Testis (tissue), 3 donors: ENCODE results near the gene EXOG. TPM values are rescaled to one million over a fixed set of nuclear protein-coding genes. Genes with fewer than 3 reads are reported as not detected.

Experiments used
- DNase-seq: peaks from one replicate; pipeline ENCODE4 v3.0.0-alpha.2; 2019
- H3K27ac ChIP-seq, 2 donors: fragments of 200-600 bp; sonication (generic); one replicate each; pipeline ENCODE4 v1.5.1; 2019
- H3K27me3 ChIP-seq: fragments of 200-600 bp; sonication (generic); one replicate; pipeline ENCODE4 v1.5.1; 2019
- H3K36me3 ChIP-seq: fragments of 200-600 bp; sonication (generic); one replicate; pipeline ENCODE4 v1.5.1; 2017; ENCODE audit warnings: low read depth; ENCODE audit errors: missing control alignments
- H3K4me1 ChIP-seq: fragments of 200-600 bp; sonication (generic); one replicate; pipeline ENCODE4 v1.5.1; 2019
- H3K4me3 ChIP-seq, 2 donors: fragments of 200-600 bp; sonication (generic); one replicate each; pipeline ENCODE4 v1.5.1; 2017 to 2019
- H3K9me3 ChIP-seq: fragments of 200-600 bp; sonication (generic); one replicate; pipeline ENCODE4 v1.5.1; 2017
- POLR2A ChIP-seq: fragments of 450-650 bp; IDR thresholded peaks from one replicate; pipeline ENCODE4 v1.6.1; 2017; ENCODE audit warnings: antibody characterized with exemption, mild to moderate bottlenecking, moderate library complexity
- WGBS, 2 donors: methylation state at CpG; one replicate each; pipeline ENCODE4 v1.1.5; 2018; 5-methylcytosine and 5-hydroxymethylcytosine counted together
- intact Hi-C: fragments of 100-400 bp; cut with DNase I; formaldehyde crosslinking; loops from one replicate; pipeline ENCODE4 v1.15.1; 2023; ENCODE audit warnings: low total_unique reads
- polyA plus RNA-seq: library from polyadenylated mRNA; stranded (reverse); fragments of 350-450 nt; fragmentation: Illumina TruSeq; extraction: RNeasy Lipid Tissue Mini Kit (QIAGEN cat#74804); gene quantifications from one replicate; pipeline ENCODE4 v1.2.3, GENCODE V29; 2014; ENCODE audit warnings: low read depth, low replicate concordance; ENCODE audit not compliant: insufficient read depth
- total RNA-seq, 2 donors: library from RNA; depleted of rRNA; stranded (reverse); fragments of >200 nt; gene quantifications; one replicate each; pipeline ENCODE4 v1.2.3, GENCODE V29; 2016
- TF ChIP-seq, protein P1 (sequence below), 3 experiments: fragments of 450-650 bp in 2 of 3; fragments of 200-600 bp in 1 of 3; sonication (generic) in 1 of 3; IDR thresholded peaks; one replicate each; pipeline ENCODE4 v1.5.1; 2016 to 2019; ENCODE audit warnings: antibody characterized with exemption in 3 of 3, mild to moderate bottlenecking in 2 of 3, moderate library complexity in 1 of 3

Gene EXOG
- total and polyA plus RNA-seq, 3 donors from 2014 or later, result 14.8 to 17.3 (median 15.7) TPM

DNA sequence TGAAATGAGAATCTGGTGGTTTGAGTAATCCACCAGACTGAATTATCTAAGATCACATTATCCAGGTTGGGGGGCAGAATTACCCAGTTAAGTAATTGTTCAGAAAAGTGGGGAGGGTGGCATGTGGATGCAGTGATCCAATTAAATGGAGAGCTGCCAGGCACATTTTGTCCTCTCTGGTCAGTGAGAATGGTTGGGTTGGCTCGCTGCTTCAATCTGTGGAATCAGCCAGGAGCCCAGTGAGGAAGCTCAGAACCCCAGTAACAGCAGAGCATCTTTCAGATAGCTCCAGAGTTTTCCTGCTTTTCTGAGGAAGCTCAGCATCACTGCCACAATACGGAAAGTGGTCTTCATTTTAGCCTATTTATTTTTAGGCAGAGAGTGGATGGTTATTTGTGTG, 6.4 kb upstream of the EXOG start:
- 66 to 78% methylated on average over 2 of the region's 2 CpGs for WGBS, 2 donors
- peak overlapping the region in 1 of 2 donors; percentile 41 for H3K27ac ChIP-seq
- no peaks in the 10 kb centered on the region for H3K9me3 ChIP-seq
- peak; percentile 38 for DNase-seq
- no peak overlapping the region for H3K4me3 ChIP-seq
- intact Hi-C loops, result no loop called here
- H3K27me3 ChIP-seq, result no peaks in the 10 kb centered on the region
- TF ChIP-seq POLR2A, result no peak
- TF ChIP-seq, protein P1, sequence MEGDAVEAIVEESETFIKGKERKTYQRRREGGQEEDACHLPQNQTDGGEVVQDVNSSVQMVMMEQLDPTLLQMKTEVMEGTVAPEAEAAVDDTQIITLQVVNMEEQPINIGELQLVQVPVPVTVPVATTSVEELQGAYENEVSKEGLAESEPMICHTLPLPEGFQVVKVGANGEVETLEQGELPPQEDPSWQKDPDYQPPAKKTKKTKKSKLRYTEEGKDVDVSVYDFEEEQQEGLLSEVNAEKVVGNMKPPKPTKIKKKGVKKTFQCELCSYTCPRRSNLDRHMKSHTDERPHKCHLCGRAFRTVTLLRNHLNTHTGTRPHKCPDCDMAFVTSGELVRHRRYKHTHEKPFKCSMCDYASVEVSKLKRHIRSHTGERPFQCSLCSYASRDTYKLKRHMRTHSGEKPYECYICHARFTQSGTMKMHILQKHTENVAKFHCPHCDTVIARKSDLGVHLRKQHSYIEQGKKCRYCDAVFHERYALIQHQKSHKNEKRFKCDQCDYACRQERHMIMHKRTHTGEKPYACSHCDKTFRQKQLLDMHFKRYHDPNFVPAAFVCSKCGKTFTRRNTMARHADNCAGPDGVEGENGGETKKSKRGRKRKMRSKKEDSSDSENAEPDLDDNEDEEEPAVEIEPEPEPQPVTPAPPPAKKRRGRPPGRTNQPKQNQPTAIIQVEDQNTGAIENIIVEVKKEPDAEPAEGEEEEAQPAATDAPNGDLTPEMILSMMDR (IDR thresholded peaks at IDR 0.05), result no peak
- H3K4me1 ChIP-seq, result no peaks in the 10 kb centered on the region
- no peaks in the 10 kb centered on the region for H3K36me3 ChIP-seq

- intact Hi-C loops, result no loop called here
- Histone ChIP-seq H3K27ac (no peak overlapping the region), H3K9me3 (no peaks in the 10 kb centered on the region), H3K36me3 (no peaks in the 10 kb centered on the region), H3K4me3 (no peak overlapping the region), H3K27me3 (no peaks in the 10 kb centered on the region), H3K4me1 (no peaks in the 10 kb centered on the region)
- no peak for DNase-seq
- no peak for TF ChIP-seq POLR2A
- TF ChIP-seq, protein P1 (IDR thresholded peaks at IDR 0.05), result no peak
- 74 to 81% methylated on average over 11 of the region's 11 CpGs for WGBS, 2 donors
Measured at GRCh38 chr3:38490281-38491030, 5.7 kb upstream of the EXOG start.

DNA sequence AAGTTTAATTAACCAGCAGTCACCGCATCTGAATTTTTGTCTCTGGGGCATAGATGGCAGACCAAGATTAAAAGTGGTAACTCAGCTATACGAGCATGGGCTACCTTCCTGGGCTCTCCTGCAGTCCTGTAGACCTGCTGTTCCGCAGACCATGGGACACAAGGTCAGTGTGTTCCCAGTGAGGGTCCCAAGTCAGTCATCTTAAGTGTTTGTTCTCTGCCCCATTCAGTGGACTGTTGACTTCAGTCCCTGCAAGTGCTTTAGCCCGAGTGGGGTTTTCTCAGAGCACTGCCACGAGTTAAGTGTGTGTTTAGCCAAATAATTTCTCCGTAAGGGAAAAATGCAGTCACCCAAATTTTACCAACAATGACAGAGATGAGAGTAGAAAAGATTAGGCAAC, 4.9 kb upstream of the EXOG start:
- no peak overlapping the region for H3K27ac ChIP-seq
- no peaks in the 10 kb centered on the region for H3K9me3 ChIP-seq
- 95% methylated on average over 6 of the region's 6 CpGs for WGBS, 2 donors
- no peak overlapping the region for H3K4me3 ChIP-seq
- TF ChIP-seq, protein P1 (IDR thresholded peaks at IDR 0.05), result no peak
- TF ChIP-seq POLR2A, result no peak
- H3K36me3 ChIP-seq, result no peaks in the 10 kb centered on the region
- H3K27me3 ChIP-seq, result no peaks in the 10 kb centered on the region
- no peaks in the 10 kb centered on the region for H3K4me1 ChIP-seq
- no peak for DNase-seq
- intact Hi-C loops, result no loop called here

GRCh38 chr3:38493031-38493430, 3.1 kb upstream of the EXOG start:
- DNase-seq, result no peak
- no peak overlapping the region for H3K4me3 ChIP-seq
- WGBS, 2 donors, result 79 to 80% methylated on average over 4 of the region's 4 CpGs
- no peaks in the 10 kb centered on the region for H3K27me3 ChIP-seq
- no peaks in the 10 kb centered on the region for H3K4me1 ChIP-seq
- no peaks in the 10 kb centered on the region for H3K36me3 ChIP-seq
- H3K27ac ChIP-seq, result no peak overlapping the region
- intact Hi-C loops, result no loop called here
- no peaks in the 10 kb centered on the region for H3K9me3 ChIP-seq
- TF ChIP-seq POLR2A, result no peak
- TF ChIP-seq, protein P1 (IDR thresholded peaks at IDR 0.05), result no peak

- Histone ChIP-seq H3K9me3 (no peaks in the 10 kb centered on the region), H3K4me3 (peak overlapping the region; percentile 74 to 88), H3K36me3 (no peaks in the 10 kb centered on the region), H3K27me3 (no peaks in the 10 kb centered on the region), H3K27ac (no peak overlapping the region), H3K4me1 (no peaks in the 10 kb centered on the region)
- 19 to 30% methylated on average over 4 of the region's 4 CpGs for WGBS, 2 donors
- DNase-seq, result no peak
- TF ChIP-seq, protein P1 (IDR thresholded peaks at IDR 0.05), result no peak
- no peak for TF ChIP-seq POLR2A
- intact Hi-C loops, result no loop called here
Measured at GRCh38 chr3:38497031-38497430, 891 bp downstream of the EXOG start.
